K562 (cell line): ENCODE measurements around the gene RAB3D. TPM values are rescaled to one million over a fixed set of nuclear protein-coding genes. Genes with fewer than 3 reads are reported as not detected.
A peak's percentile ranks its signal among the peaks of the same experiment; 100 is the strongest.

Experiments
- CHD4 ChIP-seq: fragments of 200-600 bp; sonication (generic); IDR thresholded peaks from 3 replicates; pipeline ENCODE4 v1.6.1; 2012; ENCODE audit warnings: low read depth, mild to moderate bottlenecking, mixed read lengths, low read length, inconsistent platforms; ENCODE audit not compliant: insufficient read depth, insufficient replicate concordance, poor library complexity, severe bottlenecking
- DEAF1 ChIP-seq: fragments of 450-650 bp; formaldehyde crosslinking; IDR thresholded peaks from 2 replicates; pipeline ENCODE4 v1.4.0; 2020; ENCODE audit warnings: mild to moderate bottlenecking, moderate library complexity
- ELF1 ChIP-seq: fragments of 200-800 bp; sonication (Bioruptor generic); IDR thresholded peaks from 2 replicates; pipeline ENCODE4 v1.6.1; 2016; ENCODE audit warnings: missing genetic modification characterization, missing compliant biosample characterization
- FOXA3 ChIP-seq, 2 experiments: fragments of 450-650 bp in 1 of 2; sonication (generic) in 1 of 2; formaldehyde crosslinking; IDR thresholded peaks in 1 of 2; conservative IDR thresholded peaks in 1 of 2; 2 replicates each; pipeline versions ENCODE4 v1.4.0 to v1.8.0; 2020 to 2022; ENCODE audit warnings: mild to moderate bottlenecking in 2 of 2, missing genetic modification reagents in 1 of 2
- KDM1A ChIP-seq, 2 experiments: fragments of 450-650 bp; IDR thresholded peaks; 2 replicates each; pipeline ENCODE4 v1.6.1; 2016; ENCODE audit warnings: mild to moderate bottlenecking in 2 of 2
- KLF1 ChIP-seq: fragments of 450-650 bp; IDR thresholded peaks from 2 replicates; pipeline ENCODE4 v1.6.1; 2016; ENCODE audit warnings: missing genetic modification characterization, missing compliant biosample characterization
- NR4A1 ChIP-seq, 2 experiments: fragments of 250-450 bp in 1 of 2; fragments of 450-650 bp in 1 of 2; sonication (Bioruptor Pico) in 1 of 2; IDR thresholded peaks; 2 replicates each; pipeline versions ENCODE4 v1.4.0 to v1.6.1; 2016 to 2020; ENCODE audit warnings: mild to moderate bottlenecking in 2 of 2, missing compliant biosample characterization in 1 of 2, missing genetic modification characterization in 1 of 2, moderate library complexity in 1 of 2
- PHF20 ChIP-seq: fragments of 450-650 bp; IDR thresholded peaks from 2 replicates; pipeline ENCODE4 v1.6.1; 2018; ENCODE audit not compliant: partially characterized antibody
- POLR2G ChIP-seq: fragments of 200-400 bp; formaldehyde crosslinking; IDR thresholded peaks from 2 replicates; pipeline ENCODE4 v1.6.1; 2017; ENCODE audit warnings: low read depth, mild to moderate bottlenecking, antibody characterized with exemption, low read length, moderate library complexity
- RAD21 ChIP-seq, 2 experiments: fragments of 250-450 bp in 1 of 2; fragments of 450-650 bp in 1 of 2; sonication (Bioruptor Pico) in 1 of 2; formaldehyde crosslinking in 1 of 2; IDR thresholded peaks in 1 of 2; conservative IDR thresholded peaks in 1 of 2; 2 replicates each; pipeline versions ENCODE4 v1.4.0 to v1.8.0; 2020 to 2022; ENCODE audit warnings: mild to moderate bottlenecking in 2 of 2, moderate library complexity in 1 of 2
- RBFOX2 ChIP-seq: fragments of 200-400 bp; formaldehyde crosslinking; IDR thresholded peaks from 2 replicates; pipeline ENCODE4 v1.6.1; 2017; ENCODE audit warnings: low read depth, mild to moderate bottlenecking, low read length, moderate library complexity
- ZNF274 ChIP-seq: IDR thresholded peaks from 2 replicates; pipeline ENCODE4 v1.6.1; 2011; ENCODE audit warnings: low read depth, mild to moderate bottlenecking, low read length, moderate library complexity, borderline replicate concordance
- ZNF75A ChIP-seq: fragments of 450-650 bp; formaldehyde crosslinking; IDR thresholded peaks from 2 replicates; pipeline ENCODE4 v1.4.0; 2020; ENCODE audit warnings: mild to moderate bottlenecking
- polyA plus RNA-seq, 8 experiments: library from polyadenylated mRNA; depleted of rRNA in 4 of 8; stranded (reverse) in 5 of 8; unstranded in 3 of 8; fragments of >200 nt; fragmentation: Nextera tagmentation in 2 of 8; fragmentation: Illumina TruSeq in 1 of 8; extraction: Ambion mirVana in 2 of 8; extraction: Trizol in 1 of 8; gene quantifications; 2 replicates each; pipeline versions ENCODE4 v1.2.1 to v1.2.3, GENCODE V29; 2011 to 2014; ENCODE audit warnings: inconsistent platforms in 1 of 8, missing spikeins in 1 of 8
- total RNA-seq, 7 experiments: library from RNA; depleted of rRNA in 6 of 7; stranded (reverse); fragments of >200 nt in 6 of 7; fragmentation: Illumina TruSeq in 2 of 7; extraction: Trizol in 2 of 7; gene quantifications; 2 replicates each; pipeline versions ENCODE4 v1.2.1 to v1.2.3, GENCODE V29; 2011 to 2021; ENCODE audit warnings: low replicate concordance in 1 of 7
- TF ChIP-seq, protein P1 (sequence below), 2 experiments: IDR thresholded peaks; 2 replicates each; pipeline ENCODE4 v1.6.1; 2012; ENCODE audit warnings: improper control_type of control experiment in 2 of 2, low read depth in 2 of 2, low read length in 2 of 2, borderline replicate concordance in 1 of 2
- TF ChIP-seq, protein P2 (sequence below): IDR thresholded peaks from 2 replicates; pipeline ENCODE4 v1.6.1; 2012; ENCODE audit warnings: low read depth, low read length, improper control_type of control experiment, borderline replicate concordance

The RAB3D gene
- total and polyA plus RNA-seq, 9 of the 15 experiments (the other 6 are each of a cell fraction or from before 2014, with no cell fraction given) = 0.34 to 3.3 (median 1.3) TPM

DNA sequence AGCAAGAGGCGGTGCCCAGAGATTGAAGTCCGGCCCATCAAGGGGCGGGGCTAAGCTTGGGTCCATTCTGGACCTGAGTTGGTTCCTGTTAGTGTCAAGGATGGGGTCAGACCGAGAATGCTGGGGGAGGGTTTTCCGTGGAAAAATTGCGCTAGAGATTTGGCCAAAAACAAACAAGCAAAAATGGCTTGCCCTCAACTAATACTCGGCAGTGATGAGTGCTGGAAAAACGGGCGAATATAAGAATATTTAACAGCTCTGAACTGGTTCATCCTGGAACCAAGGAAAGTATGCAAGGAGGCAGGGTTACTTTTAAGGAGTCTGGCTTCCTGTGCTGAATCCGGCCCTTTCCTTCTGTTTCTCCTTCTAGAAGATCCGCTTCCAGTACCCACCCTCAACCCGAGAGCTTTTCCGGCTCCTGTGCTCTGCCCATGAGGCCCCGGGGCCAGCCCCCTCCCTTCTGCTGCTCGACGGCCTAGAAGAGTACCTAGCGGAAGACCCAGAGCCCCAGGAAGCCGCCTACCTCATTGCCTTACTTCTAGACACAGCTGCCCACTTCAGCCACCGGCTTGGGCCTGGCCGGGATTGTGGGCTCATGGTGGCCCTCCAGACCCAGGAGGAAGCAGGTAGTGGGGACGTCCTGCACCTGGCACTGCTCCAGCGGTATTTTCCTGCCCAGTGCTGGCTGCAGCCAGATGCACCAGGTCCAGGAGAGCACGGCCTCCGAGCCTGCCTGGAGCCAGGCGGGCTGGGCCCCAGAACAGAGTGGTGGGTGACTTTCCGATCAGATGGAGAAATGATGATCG is 35.9 kb upstream of the RAB3D start (continued):
- no peak for TF ChIP-seq KDM1A (IDR thresholded peaks at IDR 0.05)
- TF ChIP-seq CHD4 = no peak
- peak; percentile 17 for TF ChIP-seq PHF20
- TF ChIP-seq KLF1 (tag) = no peak
- TF ChIP-seq ZNF75A (CRISPR knock-in tag) = peak; percentile 35; the same call in 1 of the 2 replicates
- peak; percentile 23; the same call in 1 of the 2 replicates for TF ChIP-seq ELF1 (tag)
- peak; percentile 66 for TF ChIP-seq POLR2G
- TF ChIP-seq FOXA3 (CRISPR knock-in tag; conservative IDR thresholded peaks at IDR 0.05 in 1 of 2, IDR thresholded peaks at IDR 0.05 in 1 of 2) = peak in 1 of 2 experiments; percentile 42; a peak in 1 of 4 replicates
- TF ChIP-seq, protein P1, sequence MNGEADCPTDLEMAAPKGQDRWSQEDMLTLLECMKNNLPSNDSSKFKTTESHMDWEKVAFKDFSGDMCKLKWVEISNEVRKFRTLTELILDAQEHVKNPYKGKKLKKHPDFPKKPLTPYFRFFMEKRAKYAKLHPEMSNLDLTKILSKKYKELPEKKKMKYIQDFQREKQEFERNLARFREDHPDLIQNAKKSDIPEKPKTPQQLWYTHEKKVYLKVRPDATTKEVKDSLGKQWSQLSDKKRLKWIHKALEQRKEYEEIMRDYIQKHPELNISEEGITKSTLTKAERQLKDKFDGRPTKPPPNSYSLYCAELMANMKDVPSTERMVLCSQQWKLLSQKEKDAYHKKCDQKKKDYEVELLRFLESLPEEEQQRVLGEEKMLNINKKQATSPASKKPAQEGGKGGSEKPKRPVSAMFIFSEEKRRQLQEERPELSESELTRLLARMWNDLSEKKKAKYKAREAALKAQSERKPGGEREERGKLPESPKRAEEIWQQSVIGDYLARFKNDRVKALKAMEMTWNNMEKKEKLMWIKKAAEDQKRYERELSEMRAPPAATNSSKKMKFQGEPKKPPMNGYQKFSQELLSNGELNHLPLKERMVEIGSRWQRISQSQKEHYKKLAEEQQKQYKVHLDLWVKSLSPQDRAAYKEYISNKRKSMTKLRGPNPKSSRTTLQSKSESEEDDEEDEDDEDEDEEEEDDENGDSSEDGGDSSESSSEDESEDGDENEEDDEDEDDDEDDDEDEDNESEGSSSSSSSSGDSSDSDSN (IDR thresholded peaks at IDR 0.05; ENCODE audit: borderline replicate concordance in 1 of 2, low read depth in 2 of 2, low read length in 2 of 2) = 0 out of 4 replicates have a peak, but pooled peaks of 1 of the 2 experiments have one; percentile 36
- no peak for TF ChIP-seq NR4A1 (CRISPR knock-in tag; IDR thresholded peaks at IDR 0.05)
- 0 out of 2 replicates have a peak, but pooled peaks have one; percentile 40 for TF ChIP-seq NR4A1 (tag; IDR thresholded peaks at IDR 0.05)
- TF ChIP-seq, protein P2, sequence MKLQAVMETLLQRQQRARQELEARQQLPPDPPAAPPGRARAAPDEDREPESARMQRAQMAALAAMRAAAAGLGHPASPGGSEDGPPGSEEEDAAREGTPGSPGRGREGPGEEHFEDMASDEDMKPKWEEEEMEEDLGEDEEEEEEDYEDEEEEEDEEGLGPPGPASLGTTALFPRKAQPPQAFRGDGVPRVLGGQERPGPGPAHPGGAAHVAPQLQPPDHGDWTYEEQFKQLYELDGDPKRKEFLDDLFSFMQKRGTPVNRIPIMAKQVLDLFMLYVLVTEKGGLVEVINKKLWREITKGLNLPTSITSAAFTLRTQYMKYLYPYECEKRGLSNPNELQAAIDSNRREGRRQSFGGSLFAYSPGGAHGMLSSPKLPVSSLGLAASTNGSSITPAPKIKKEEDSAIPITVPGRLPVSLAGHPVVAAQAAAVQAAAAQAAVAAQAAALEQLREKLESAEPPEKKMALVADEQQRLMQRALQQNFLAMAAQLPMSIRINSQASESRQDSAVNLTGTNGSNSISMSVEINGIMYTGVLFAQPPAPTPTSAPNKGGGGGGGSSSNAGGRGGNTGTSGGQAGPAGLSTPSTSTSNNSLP = 0 out of 2 replicates have a peak, but pooled peaks have one; percentile 5
- TF ChIP-seq RBFOX2 = peak; percentile 25; the same call in 1 of the 2 replicates
- TF ChIP-seq DEAF1 (CRISPR knock-in tag) = 0 out of 2 replicates have a peak, but pooled peaks have one; percentile 8
- no peak for TF ChIP-seq ZNF274
- peak in 1 of 2 experiments; percentile 11; a peak in 2 of 4 replicates for TF ChIP-seq RAD21 (CRISPR knock-in tag; conservative IDR thresholded peaks at IDR 0.05 in 1 of 2, IDR thresholded peaks at IDR 0.05 in 1 of 2)
